ENCODE results near the gene NTN4.
"Not testable (repeated sequence)": the region's sequence is repeated elsewhere in the genome, so short reads cannot be mapped to it uniquely, and the experiment has no call there.

The NTN4 gene

GRCh38 chr12:95796225-95796981 lies 5.8 kb upstream of the NTN4 start:
- DNase-seq, result no peak

GRCh38 chr12:95790917-95791849 lies 619 bp upstream of the NTN4 start:
- DNase-seq, result peak in 3 of 6 experiments; percentile 4 to 40 (median 23)

GRCh38 chr12:95789126-95790032 lies 1.2 kb downstream of the NTN4 start:
- peak in 2 of 6 experiments; percentile 3 to 9 for DNase-seq

- DNase-seq, result no peak
These were observed 1.9 kb downstream of the NTN4 start for GRCh38 chr12:95788637-95789036.

- no peak for DNase-seq
These were observed 3.2 kb downstream of the NTN4 start for GRCh38 chr12:95787274-95787818.

- DNase-seq, result no peak
These were observed 5.6 kb downstream of the NTN4 start for GRCh38 chr12:95784915-95785314.

GRCh38 chr12:95784286-95784685 lies 6.3 kb downstream of the NTN4 start:
- no peak for DNase-seq

GRCh38 chr12:95775466-95775865 lies 15.1 kb downstream of the NTN4 start:
- DNase-seq, result not testable (repeated sequence)

GRCh38 chr12:95774311-95775045 lies 16.1 kb downstream of the NTN4 start:
- DNase-seq, result no peak

- DNase-seq, result no peak
These were observed 17.2 kb downstream of the NTN4 start for GRCh38 chr12:95773320-95773719.

GRCh38 chr12:95767703-95768102 lies 22.9 kb downstream of the NTN4 start:
- no peak for DNase-seq

- DNase-seq, result no peak
These were observed 24.1 kb downstream of the NTN4 start for GRCh38 chr12:95766356-95767019.

GRCh38 chr12:95764848-95765247 lies 25.7 kb downstream of the NTN4 start:
- no peak for DNase-seq

- no peak for DNase-seq
These were observed 26.7 kb downstream of the NTN4 start for GRCh38 chr12:95763809-95764253.

GRCh38 chr12:95762123-95762785 lies 28.3 kb downstream of the NTN4 start:
- no peak for DNase-seq

- DNase-seq, result no peak
These were observed 30.2 kb downstream of the NTN4 start for GRCh38 chr12:95760371-95760770.

GRCh38 chr12:95759718-95760117 lies 30.8 kb downstream of the NTN4 start:
- DNase-seq, result no peak

- no peak for DNase-seq
These were observed 31.5 kb downstream of the NTN4 start for GRCh38 chr12:95759039-95759438.

GRCh38 chr12:95756362-95756761 lies 34.2 kb downstream of the NTN4 start:
- DNase-seq, result no peak

- no peak for DNase-seq
These were observed 35.2 kb downstream of the NTN4 start for GRCh38 chr12:95755261-95755865.
